ENCODE measurements around the gene PVALEF.

GRCh38 chr17:81221371-81221841 lies 56.1 kb downstream of the PVALEF start:
- TF ChIP-seq POLR2A (IDR thresholded peaks at IDR 0.05; ENCODE audit: low read length) = no peak
- no peak for TF ChIP-seq GATA1 (IDR thresholded peaks at IDR 0.05; ENCODE audit: low read depth, low read length)
